HG03565 (cell line): ENCODE results near the gene TEX47.

Experiments used
- ATAC-seq: cut with Tn5 transposase; IDR thresholded peaks from one replicate; pipeline ENCODE4 v1.9.1; 2021; ENCODE audit warnings: mild to moderate bottlenecking, moderate library complexity; ENCODE audit not compliant: unreplicated experiment

The TEX47 gene

DNA sequence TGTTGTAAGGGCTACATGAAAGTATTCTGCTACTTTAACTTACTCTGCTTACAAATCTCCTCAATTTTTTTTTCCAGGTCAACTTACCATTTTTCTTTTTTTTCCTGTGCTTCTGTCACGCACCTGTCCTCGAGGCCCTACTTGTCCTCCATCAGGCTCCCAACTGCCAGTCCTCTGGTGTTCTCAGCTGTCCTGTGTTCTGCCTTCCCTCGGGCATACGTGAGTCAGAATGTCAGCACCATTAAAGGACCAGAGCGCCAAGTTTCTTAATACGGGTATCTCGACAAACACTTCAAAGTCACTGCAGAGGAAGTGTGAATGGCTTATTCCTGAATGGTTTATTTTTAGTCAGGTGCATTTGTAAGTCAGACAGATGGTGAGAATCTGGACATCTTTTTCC is at the start of gene TEX47:
TEX47 (minus strand) TSS at position 185 of the 400 bp plus-strand sequence. CDS start 795 bp downstream, outside the sequence.
- ATAC-seq: no peak

GRCh38 chr7:88845091-88845490 is 49.6 kb upstream of the TEX47 start:
- ATAC-seq: no peak

DNA sequence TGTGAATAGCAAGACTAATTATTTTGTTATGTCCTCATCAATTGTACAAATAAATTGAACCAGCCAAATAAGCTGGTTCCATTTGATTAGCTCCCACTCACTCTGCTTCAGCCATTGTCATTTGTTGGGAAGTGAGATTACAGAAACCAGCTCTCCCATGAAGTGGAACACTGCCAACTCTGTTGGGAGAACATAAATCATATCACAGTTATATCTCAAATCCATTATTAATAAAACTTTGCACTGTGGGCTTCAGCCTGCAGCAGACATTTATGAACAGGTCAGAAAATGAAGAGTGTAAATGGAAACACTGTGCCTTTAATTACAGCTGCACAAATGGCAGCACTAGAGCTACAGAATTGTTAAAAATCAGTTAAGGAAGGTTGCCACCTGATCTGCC is 46.7 kb upstream of the TEX47 start:
- ATAC-seq: no peak

DNA sequence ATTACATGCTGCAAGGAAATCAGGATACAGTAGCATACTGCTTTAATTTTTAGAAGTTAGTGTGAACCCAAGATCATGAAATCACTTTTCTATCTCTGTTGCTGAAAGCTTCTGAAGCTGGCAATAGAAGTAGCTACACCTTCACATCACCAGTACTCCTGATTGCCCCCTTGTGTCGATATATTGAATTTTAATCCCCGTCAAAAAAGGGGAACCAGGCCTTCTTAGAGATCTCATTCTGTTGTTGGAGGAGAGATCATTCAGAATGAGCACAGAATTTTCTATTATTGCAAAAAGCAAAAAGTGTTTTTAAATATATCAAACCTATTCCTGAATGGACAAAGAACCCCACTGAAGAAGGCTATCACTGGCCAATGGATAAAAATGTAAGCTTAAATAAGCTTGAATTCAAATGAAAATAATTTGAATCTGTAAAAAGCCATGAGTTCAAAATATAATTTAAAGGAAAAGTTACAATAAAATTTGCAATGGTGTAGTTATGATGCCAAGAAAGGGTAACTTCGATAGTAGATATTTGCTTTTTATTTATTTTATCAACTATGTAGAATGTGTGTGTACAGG is 39.7 kb upstream of the TEX47 start:
- peak; percentile 93 for ATAC-seq

DNA sequence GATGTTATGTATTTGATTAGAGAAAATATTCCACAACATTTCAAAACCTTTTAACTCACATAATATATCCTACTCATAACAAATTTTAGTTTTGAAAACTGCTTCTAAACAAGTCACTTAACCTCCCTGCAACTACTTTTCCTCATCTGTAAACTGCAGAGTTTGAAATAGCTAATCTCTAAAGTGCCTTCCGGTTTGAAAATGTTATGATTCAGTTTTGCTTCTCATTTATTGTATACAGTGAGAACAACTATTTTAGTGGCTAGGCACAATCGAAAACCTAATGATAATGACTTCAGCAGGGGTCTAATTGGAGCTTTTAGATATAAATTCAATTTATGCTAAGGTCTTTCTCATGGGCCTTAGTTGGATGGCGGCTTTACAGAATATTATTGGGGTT is 30.7 kb upstream of the TEX47 start:
- peak; percentile 53 for ATAC-seq

DNA sequence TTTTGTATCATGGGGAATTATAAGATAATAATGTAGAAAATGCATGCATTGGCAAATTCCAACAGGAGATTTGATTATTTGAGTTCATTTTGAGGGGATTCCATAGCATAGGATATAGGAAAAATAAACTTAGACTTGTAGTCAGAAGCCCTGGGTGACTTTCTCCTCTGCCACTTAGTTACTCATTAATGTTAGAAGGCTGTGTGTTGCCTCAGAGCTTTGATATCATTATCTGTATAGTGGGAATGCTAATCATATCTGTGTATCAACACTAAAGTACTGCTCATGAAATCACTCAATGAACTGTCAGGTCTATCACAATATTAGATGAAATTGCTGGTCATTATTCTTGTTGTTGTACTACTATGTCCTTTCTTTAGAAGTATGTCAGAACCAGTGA is 23.0 kb upstream of the TEX47 start:
- ATAC-seq: no peak

DNA sequence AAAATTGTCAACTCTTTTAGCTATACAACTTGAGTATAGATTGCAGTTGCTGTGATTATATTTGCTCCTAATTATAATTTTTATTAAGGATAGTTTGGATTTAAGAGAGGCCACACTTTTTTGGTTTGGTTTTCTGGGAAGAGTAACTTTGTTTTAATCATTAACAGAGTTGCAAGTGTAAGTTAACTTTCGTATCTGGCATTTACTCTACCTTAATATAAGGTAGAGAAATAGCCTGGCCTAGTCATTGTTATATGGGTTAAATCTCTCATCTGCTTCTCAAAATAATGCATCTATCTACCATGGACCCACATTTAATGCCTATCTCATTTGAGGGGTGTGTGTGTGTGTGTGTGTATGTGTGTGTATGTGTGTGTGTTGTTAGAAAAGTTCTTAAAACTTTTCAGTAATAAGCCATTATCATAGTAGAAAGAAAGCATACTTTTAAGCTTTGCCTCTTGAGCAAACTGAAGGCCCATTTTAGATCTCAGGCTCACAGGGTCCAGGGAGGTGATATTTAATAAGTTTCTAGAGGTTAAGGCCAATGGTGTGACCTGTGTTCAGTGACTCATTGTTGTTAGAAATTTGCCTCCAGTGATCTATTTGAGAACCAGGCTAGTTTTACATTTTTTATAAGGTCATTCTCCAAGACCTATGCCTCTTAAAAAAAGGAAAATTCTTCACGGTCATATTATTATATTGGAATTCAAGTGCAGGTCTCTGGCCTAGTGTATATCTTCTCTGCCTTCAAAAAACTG is 10.9 kb upstream of the TEX47 start:
- no peak for ATAC-seq

DNA sequence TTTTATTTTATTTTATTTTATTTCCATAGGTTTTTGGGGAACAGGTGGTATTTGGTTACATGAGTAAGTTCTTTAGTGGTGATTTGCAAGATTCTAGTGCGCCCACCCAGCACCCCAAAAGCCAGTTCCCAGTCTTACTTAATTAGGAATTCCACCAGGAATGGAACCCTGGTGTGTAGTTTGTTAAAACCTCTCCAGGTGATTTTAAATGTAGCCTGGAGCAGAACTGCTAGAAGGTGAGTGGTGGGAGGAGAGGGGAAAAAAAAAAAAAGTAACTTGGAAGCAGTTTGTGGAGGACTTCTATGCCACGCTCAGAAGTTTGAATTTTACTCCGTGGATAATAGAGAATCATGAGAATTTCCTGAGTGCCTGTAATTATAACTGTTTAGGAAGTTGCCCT is 5.5 kb upstream of the TEX47 start:
- no peak for ATAC-seq

GRCh38 chr7:88792361-88792760 is 3.2 kb downstream of the TEX47 start:
- no peak for ATAC-seq

GRCh38 chr7:88791891-88792290 is 3.6 kb downstream of the TEX47 start:
- ATAC-seq: no peak

- peak; percentile 37 for ATAC-seq
These were observed 6.0 kb downstream of the TEX47 start for GRCh38 chr7:88789480-88790064.

- no peak for ATAC-seq
These were observed 7.8 kb downstream of the TEX47 start for GRCh38 chr7:88787777-88788176.

DNA sequence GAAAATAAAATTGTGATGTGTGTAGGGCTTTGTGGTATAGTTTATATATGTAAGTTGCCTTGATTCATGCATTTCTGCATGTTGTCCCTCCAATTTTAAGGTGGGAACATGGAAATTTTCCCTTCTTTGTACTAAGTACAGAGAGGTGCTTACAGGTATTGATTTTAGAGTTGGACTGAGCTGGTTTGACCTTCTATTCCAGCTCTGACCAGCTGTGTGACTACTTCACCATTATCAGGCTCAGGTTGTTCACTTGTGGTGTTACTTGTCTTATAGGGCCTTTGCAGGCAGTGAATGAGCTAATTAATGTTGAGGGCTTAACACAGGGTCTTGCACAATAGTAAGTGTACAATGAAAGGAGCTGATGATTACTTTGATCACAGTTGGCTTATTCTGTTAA is 19.7 kb downstream of the TEX47 start:
- ATAC-seq: no peak

DNA sequence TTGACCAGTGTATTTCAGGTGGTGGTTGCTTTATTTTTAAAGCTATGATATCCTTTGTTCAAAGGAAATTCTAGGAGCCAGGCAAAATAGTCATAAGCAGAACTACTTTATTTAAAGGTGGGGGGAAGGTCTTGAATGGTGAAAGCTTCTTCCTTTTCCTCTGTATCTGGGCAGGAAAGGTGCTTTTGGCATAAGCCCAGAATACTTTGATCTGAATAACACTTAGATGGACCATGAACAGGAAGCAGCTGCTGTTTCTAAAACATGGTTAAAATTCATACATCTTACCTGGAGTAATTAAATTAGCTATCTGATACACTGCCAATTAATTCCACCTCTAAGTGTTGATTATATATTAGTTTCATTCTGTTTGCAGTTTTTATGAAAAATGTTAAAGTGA is 22.8 kb downstream of the TEX47 start:
- no peak for ATAC-seq

DNA sequence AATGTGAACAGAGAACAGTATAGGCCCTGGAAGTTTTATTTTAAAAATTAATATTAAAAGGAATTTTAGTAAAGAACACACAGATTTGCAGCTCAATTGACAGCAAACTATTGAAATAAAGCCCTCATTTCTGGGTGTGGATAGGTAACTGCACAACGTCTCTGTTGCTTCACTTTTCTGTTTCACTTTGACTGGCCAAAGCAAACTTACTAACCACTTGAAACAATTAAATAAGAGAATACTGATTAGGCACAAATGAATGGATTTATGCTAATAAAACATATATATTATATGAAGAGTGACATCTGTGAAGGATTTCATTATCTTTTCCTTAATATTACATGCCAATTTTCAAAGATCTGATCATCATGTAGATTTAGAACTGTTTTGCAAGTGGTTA is 24.1 kb downstream of the TEX47 start:
- ATAC-seq: peak; percentile 72

DNA sequence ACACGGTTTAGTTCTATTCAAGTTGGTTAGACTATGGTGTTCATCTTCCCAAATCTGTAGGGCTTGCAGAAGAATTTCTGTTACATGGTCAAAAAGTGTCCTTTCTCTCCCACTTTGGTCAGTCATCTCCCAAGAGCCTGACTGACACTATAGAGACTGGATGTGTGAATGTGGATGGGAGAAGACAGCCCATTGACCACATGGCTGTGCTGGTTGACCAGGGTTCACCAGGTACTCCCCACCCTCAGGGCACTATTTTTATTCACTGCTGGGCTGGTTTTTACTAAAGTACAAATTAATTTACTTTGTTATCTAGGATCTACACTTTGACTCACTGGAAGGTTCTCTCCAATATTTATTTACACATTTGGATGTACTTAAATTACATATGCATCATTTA is 33.8 kb downstream of the TEX47 start:
- no peak for ATAC-seq

GRCh38 chr7:88760136-88760515 is 35.4 kb downstream of the TEX47 start:
- ATAC-seq: no peak

GRCh38 chr7:88759230-88760135 is 36.1 kb downstream of the TEX47 start, which contains the start of gene ZNF804B:
ZNF804B (plus strand) TSS chr7:88759700; CDS start chr7:88759977, 277 bp downstream.
- no peak for ATAC-seq

DNA sequence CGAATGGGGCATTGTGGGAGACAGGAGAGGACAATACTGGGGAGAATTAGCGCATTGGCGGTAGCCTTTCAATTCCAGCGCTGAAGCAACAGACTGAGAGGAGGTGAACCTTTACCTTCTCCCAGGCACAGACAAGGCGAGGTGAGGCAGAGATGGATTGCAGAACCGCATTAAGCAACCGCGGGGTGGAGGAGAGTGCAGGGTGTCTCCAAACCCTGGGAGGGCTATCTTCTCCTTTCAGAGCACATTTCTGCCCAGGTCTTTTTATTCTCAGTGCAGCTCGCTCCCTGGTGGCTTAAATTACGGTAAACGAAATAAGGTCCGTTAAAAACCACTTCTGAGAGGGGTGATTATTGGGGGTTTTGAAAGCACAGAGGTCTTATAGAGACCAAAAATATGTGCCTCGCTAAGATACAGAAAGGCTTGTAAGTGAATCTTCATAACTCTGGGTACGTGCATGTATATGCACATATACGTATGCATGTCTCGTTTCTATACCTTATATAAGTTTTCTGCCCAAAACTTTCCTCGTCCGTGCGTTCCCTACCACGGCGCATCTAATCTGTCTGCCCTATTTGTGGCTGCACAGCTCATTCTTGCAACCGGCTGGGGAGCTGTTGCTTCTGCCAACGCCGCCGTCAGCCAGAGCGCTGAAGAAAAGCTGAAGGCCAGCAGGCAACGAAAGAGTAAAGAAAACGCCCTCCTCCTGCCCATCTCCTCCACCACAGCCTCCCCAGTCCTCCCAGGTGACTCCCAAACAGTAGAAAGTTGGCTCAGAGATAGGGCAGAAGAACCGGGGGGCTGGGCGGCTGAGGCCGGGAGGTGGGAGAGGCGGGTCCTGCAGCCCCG is 36.9 kb downstream of the TEX47 start:
- ATAC-seq: no peak

GRCh38 chr7:88757371-88757770 is 38.2 kb downstream of the TEX47 start:
- no peak for ATAC-seq
